ENCODE data around the gene SPECC1.
"Not testable (repeated sequence)": the region's sequence is repeated elsewhere in the genome, so short reads cannot be mapped to it uniquely, and the experiment has no call there.

Gene SPECC1

DNA sequence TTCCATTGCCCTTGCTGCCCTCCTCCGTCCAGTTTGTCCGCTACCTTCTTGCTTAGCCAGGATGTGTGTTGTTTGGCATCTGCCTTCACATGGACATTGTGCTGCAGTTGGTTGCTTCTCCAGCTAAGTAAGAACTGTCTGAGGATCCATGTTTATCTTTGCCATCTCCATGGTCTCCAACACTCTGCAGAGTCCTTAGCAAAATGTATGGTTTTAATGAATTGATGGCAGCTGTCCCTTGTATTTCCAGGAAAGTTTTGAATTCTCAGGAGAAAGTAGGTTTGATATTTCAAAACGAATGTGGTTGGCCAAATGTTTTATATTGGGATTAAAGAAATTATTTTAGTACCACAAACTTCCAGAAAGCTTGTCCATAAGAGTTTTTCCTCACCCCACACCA lies 160.9 kb downstream of the SPECC1 start:
- DNase-seq (ENCODE audit: low read depth in 3 of 3, low spot score in 1 of 3) = no peak

DNA sequence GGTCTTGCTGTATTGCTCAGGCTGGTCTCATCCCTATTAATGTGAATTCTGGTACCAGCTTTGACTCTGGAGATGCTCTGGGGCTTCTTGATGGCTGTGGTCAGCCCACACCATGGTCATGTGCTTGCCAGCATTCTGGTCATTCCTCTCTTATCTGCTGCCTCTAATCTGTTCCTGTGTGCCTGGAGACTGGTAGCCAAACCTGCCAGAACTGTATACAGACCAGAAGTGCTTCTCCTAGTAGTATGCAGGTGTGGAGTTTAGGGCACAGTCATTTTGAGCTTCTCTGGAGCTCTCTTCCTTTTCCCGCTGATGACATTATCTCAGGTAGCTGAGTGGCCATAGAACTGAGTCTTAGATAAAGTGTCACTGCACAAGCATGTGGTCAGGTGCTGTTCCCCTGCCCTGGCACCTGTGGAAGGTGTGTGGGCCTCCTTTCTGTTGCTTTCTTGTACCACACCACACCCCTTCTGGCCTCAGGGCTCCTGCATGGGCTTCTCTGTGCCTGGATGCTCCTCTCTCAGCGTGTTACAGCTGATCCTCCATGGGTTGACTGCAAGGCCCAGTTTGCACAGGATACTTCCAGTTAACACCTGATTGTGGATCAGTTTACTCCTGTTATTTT lies 162.7 kb downstream of the SPECC1 start:
- DNase-seq (ENCODE audit: low read depth in 3 of 3, low spot score in 1 of 3) = no peak

DNA sequence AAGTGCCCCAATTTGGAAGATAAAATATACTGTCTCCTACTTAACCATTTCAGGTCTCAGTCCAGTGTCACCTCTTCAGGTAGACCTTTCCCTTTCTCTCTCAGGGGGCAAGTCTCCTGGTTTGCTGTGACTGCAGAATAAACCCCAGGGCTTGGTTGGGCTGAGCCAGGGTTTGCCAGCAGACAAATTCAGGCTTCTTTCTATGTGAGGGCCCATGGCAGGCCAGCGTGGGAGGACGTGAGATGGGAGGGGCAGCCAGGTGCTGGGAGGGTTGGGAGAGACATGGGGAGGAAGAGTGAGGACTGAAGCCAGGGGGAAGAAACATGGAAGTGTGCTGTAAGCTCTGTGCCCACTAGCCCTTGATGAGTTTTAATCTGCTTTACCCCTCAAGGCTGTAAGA lies 163.2 kb downstream of the SPECC1 start:
- no peak for DNase-seq (ENCODE audit: low read depth in 3 of 3, low spot score in 1 of 3)

GRCh38 chr17:20173091-20173490 lies 163.9 kb downstream of the SPECC1 start:
- no peak for DNase-seq (ENCODE audit: low read depth in 3 of 3, low spot score in 1 of 3)

DNA sequence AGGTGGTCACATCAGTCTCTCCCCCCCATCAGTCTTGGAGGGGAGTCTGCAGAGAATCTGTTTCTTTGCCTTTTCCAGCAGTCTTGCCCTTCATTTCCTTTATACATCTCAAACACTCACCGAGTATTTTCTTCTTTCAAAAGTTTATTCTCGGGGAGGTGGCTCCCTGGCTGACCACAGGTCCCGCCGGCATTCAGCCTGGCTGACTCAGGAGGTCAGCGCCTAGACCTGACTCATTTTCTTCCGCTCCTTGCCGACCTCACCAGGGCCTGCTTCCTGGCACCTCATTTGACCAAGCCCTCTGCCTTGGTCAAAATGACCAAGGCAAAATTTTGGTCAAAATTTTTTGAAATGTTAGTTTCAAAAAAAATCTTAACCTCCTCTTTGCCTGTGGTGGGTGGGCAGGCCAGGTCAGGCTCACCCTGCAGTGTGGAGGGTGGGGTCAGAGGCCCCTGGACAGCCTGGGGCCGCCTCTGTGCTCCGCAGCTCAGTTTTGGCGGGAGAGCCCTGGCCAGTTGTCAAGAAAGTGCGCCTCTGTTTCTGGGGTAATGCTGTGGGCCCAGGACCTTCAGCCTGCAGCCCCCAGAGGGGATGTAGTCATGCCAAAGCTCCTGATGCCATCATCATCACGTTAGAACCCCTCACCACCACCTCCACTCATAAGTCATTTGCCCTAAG lies 165.6 kb downstream of the SPECC1 start:
- no peak for DNase-seq (ENCODE audit: low read depth in 3 of 3, low spot score in 1 of 3)

DNA sequence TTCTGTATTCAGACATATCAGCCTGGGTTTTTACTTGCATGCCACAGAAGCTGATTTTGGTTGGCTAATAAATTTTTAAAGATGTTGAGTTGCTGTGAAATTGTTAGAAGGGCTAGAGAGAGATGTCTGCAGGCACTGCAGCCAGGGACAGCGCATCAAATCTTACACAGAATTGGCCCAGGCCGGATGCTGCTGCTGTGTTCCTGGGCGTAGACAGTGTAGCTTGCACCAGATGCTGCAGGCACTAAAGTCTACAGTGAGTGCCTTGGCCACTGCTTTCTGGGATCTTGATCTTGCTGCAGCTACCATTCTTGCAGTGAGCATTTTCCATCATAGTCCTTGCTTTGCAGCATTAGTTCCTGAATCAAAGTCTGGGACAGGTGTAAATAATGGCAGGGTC lies 169.9 kb downstream of the SPECC1 start:
- DNase-seq (ENCODE audit: low read depth in 3 of 3, low spot score in 1 of 3) = no peak

DNA sequence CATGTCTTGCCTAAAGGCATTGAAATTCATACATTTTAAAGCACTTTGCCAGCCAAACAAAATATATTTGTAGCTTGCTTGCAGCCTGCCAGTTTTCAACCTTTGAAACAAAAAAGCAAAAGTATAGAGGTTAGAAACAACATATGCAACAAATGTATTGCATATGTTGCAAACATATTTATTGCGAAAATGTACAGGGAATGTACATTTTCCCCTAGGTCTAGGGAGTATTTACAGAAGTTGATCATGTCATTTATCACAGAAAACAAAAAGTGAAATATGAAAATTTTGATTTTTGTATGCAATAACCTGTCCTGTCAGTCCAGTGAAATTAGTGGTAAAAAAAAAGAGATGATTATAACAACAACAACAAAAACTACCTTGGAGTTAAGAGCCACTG lies 171.5 kb downstream of the SPECC1 start:
- no peak for DNase-seq (ENCODE audit: low read depth in 3 of 3, low spot score in 1 of 3)

- no peak for DNase-seq (ENCODE audit: low read depth in 3 of 3, low spot score in 1 of 3)
These were observed 175.0 kb downstream of the SPECC1 start for GRCh38 chr17:20184181-20184580.

- DNase-seq (ENCODE audit: low read depth in 3 of 3, low spot score in 1 of 3) = no peak
These were observed 175.9 kb downstream of the SPECC1 start for GRCh38 chr17:20184977-20185619.

- DNase-seq (ENCODE audit: low read depth in 3 of 3, low spot score in 1 of 3) = no peak
These were observed 177.9 kb downstream of the SPECC1 start for GRCh38 chr17:20187049-20187448.

- no peak for DNase-seq (ENCODE audit: low read depth in 3 of 3, low spot score in 1 of 3)
These were observed 180.1 kb downstream of the SPECC1 start for GRCh38 chr17:20189302-20189701.

DNA sequence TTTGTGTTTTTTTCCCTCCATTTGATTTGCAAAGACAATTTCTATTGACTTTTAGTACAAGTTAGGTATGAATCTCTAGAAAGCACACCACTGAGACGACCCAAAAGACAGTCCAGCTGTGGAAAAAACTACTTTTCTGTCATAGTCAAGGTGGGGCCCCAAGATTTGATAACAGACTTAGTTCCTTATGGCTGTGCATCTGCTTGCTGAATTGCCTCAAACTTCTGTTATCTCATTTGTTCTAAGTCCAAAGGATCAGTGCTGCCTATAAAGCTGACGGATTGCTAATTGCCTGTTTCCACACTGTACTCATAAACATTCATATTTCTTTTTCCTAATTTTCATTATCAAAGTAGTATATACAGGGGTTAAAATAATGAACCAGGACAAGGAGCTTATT lies 180.8 kb downstream of the SPECC1 start:
- DNase-seq (ENCODE audit: low read depth in 3 of 3, low spot score in 1 of 3) = no peak

GRCh38 chr17:20190605-20191004 lies 181.4 kb downstream of the SPECC1 start:
- no peak for DNase-seq (ENCODE audit: low read depth in 3 of 3, low spot score in 1 of 3)

DNA sequence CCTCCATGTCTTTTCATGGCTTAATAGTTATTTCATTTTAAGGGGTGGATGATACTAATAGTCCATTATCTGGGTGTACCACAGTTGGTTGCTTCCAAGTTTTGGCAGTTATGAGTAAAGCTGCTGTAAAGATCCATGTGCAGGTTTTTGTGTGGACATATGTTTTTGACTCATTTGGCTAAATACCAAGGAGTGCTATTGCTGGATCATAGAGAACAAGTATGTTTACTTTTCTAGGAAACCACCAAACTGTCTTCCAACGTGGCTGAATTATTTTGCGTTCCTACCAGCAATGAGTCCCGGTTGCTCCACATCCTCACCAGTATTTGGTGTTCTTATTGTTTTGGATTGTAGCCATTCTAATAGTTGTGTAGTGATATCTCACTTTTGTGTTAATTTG lies 181.9 kb downstream of the SPECC1 start:
- DNase-seq (ENCODE audit: low read depth in 3 of 3, low spot score in 1 of 3) = no peak

DNA sequence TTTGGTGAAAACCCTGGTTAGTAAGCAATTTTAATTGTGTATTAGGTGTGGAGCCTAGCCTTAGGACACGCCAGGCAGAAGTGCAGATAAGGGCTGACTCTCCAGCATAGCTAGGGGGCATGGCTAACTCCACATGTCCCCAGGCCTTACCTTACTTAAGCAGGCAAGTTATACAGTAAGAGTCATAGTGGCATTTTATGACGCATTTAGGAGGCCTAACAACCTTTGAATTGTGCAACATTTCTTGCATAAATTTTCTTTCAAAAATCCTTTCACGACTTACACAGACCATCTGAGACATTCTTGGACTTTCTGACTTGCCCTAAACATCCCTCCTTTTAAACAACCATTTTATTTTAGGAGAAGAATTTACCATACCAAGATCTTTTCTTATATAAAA lies 187.1 kb downstream of the SPECC1 start:
- DNase-seq (ENCODE audit: low read depth in 3 of 3, low spot score in 1 of 3) = not testable (repeated sequence)

DNA sequence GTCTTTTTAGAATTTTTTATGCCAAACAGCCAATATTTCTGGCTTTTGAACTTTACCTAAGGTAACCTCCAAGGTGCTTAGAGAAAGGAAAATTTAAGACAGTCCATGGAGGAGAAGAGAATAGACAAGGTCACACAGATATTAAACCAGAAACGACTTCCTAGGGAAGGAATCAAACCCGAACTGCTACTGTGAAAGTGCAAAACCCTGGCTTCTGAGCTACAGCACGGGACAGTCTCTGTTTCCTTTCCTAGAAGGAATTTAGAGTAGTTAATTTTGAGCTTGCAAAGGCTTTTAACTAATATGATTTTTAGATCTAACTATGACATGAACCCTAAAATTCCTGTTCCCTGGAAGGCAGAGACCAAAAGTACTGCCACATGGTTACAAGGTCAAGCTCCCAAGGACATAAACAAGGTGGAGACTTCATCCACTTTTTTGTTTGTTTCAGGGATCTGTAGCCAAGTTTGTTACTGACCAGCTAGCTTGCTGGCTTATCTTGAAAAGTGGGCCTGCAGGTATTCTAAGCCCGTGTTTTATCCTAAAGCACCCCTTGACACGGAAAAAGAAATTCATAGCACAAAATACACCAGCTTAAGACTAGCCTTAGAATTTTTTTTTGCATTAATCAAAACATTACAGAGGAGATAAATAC lies 188.2 kb downstream of the SPECC1 start:
- no peak for DNase-seq (ENCODE audit: low read depth in 3 of 3, low spot score in 1 of 3)

DNA sequence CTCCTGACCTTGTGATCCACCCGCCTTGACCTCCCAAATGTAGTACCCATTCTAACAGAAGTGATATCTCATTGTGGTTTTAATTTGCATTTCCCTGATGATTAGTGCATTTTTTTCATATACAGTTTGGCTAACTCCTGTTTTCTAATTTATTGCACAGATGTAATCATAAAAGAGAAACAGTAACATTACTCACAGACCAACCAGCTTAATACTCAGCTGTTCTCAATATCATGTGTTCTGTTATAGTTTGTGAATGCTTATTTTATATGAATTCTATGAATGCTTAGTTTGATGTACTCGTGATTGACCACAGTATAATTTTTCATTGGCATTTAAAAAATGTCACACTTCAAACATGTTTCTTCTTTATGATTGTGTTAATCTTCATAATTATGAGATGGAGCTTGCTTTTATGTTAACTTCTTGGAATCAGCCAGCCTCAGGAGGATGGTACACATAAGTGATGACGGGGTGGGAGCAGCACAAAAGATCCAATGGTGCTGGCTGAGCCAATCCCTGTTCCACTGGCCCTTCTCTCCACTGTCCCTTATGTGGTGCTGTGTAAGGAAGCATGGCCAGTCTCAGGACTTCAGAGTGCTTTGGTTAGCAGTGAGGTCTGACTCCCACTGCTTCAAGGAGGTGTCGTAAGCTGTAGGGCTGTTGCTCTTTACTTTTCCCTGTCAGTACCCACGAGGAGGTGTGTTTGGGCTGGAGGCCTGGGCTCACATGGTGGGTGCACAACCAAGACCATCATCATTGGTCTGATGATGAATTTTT lies 191.0 kb downstream of the SPECC1 start:
- no peak for DNase-seq (ENCODE audit: low read depth in 3 of 3, low spot score in 1 of 3)

GRCh38 chr17:20200865-20201458 lies 191.8 kb downstream of the SPECC1 start:
- no peak for DNase-seq (ENCODE audit: low read depth in 3 of 3, low spot score in 1 of 3)

DNA sequence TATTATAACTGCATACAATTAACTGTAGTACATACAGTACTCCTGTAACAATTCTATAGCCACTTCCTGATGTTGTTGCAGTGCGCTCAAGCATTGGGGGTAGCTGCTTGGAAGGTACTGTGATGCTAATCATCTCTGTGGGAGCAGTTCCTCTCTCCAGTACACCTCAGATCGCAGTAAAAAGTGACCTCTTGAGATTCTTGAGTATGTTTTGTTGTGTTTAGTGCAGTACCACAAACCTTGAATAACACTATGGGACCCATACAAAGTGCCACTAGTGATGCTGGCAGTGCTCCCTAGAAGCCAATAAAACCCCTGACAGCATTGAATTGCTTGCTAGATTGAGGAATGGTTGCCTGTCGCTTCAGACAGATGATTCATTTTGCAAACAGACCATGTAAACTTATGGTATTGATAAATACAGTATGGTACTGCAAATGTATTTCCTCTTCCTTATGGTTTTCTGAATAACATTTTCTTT lies 193.0 kb downstream of the SPECC1 start:
- DNase-seq (ENCODE audit: low read depth in 3 of 3, low spot score in 1 of 3) = no peak

DNA sequence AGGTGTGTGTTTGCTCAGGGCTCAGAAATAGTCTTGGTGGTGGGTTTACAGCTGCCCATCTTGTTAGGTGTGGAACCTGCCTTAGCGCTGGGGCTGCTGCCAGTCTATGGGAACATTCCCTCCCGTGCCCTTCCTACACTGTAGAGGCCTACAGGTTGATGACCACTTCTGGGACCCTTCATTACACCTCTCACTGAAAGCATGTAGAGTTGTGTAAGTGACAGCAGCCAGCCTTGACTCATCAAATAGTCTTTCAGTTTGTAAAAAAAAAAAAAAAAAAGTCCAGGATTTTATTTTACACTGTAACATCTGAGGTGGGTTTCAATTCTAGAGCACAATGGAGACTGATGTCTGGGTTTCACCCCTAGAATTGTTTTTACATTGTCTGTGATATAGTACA lies 193.9 kb downstream of the SPECC1 start:
- DNase-seq (ENCODE audit: low read depth in 3 of 3, low spot score in 1 of 3) = no peak

DNA sequence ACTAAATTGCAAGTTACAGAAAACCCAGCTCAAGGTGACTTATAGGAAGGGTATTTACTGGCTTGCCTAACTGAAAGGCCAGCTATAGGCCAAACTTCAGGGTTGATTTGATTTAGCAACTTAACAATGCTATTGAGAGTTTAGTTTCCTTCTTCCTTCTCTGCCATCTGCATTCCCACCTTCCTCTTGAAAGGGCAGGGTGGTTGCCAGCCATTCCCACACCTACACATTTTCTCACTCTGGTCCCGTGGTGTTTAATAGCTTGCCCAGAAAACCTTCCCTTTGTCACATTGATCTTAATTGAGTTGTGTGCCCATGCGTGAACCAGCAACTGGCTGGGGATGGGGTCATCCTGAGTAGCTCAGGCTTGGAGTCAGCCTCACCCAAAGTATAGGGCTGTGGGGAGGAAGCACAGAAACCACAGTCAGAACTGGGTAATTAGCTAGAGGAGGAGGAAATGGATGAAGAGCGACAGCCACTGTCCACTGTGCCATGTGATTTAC lies 194.7 kb downstream of the SPECC1 start:
- DNase-seq (ENCODE audit: low read depth in 3 of 3, low spot score in 1 of 3) = no peak

Measured in stimulated activated CD4-positive, alpha-beta T cell treated with anti-CD3 and anti-CD28 coated beads, TNF-alpha, amount 100 ng/mL, for 1 hour (primary cell).